GM12872 (cell line): ENCODE results near the gene PKN3.

Experiments
- CTCF ChIP-seq: IDR thresholded peaks from 3 replicates; pipeline ENCODE4 v1.5.1; 2011; ENCODE audit warnings: low read depth, mild to moderate bottlenecking, low read length, moderate library complexity; ENCODE audit not compliant: insufficient read depth

Gene PKN3

GRCh38 chr9:128688501-128689292 is 13.6 kb upstream of the PKN3 start, which contains the start of gene SET:
TSS of gene SET (plus strand) at chr9:128689222. CDS start at chr9:128689583, 361 bp downstream.
- TF ChIP-seq CTCF: no peak

DNA sequence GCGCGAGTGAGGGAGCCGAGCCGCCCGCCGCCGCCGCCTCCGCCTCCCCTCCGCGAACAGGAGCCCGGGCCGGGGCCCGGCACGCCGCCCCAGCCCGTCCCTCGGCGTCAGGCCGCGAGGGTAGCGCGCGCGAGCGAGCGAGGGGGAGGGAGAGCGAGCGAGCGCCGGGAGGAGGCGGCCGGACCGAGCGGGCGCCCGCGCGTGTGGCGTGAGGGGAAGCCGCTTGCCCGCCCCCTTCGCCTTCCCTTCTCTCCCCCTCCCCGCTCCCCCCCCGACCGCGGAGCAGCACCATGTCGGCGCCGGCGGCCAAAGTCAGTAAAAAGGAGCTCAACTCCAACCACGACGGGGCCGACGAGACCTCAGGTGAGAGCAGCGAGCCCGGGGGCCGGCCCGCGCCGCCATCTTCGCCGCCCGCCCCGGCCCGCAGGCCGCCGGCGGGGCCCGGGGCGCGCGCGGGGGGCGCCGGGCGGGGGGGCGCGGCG is 13.0 kb upstream of the PKN3 start:
- TF ChIP-seq CTCF: no peak

- no peak for TF ChIP-seq CTCF
Observed at GRCh38 chr9:128689820-128690683, 12.3 kb upstream of the PKN3 start.

- no peak for TF ChIP-seq CTCF
Observed at GRCh38 chr9:128690684-128691034, 11.6 kb upstream of the PKN3 start.

GRCh38 chr9:128694344-128694743 is 8.0 kb upstream of the PKN3 start:
- no peak for TF ChIP-seq CTCF

- TF ChIP-seq CTCF: no peak
Observed at GRCh38 chr9:128696923-128697707, 5.2 kb upstream of the PKN3 start.
